Loucy (cell line): ENCODE data around the gene APC.

Source experiments
- H2AFZ ChIP-seq: fragments of 200-600 bp; sonication (generic); 2 replicates; pipeline ENCODE4 v1.6.0; 2016; ENCODE audit warnings: antibody characterized with exemption, mild to moderate bottlenecking, low read length, moderate library complexity
- H3F3A ChIP-seq: fragments of 200-600 bp; 2 replicates; pipeline ENCODE4 v1.6.0; 2016; ENCODE audit warnings: antibody characterized with exemption, low read depth, mild to moderate bottlenecking
- H3K27me3 ChIP-seq: fragments of 200-600 bp; sonication (generic); 2 replicates; pipeline ENCODE4 v1.6.1; 2014; ENCODE audit warnings: low read length, mild to moderate bottlenecking; ENCODE audit not compliant: insufficient read depth, poor library complexity, severe bottlenecking
- H3K36me3 ChIP-seq: fragments of 200-600 bp; sonication (generic); 2 replicates; pipeline ENCODE4 v1.6.1; 2016; ENCODE audit warnings: low read length; ENCODE audit not compliant: insufficient read depth
- H3K4me1 ChIP-seq: fragments of 200-600 bp; sonication (generic); 2 replicates; pipeline ENCODE4 v1.5.1; 2014; ENCODE audit warnings: low read length, mild to moderate bottlenecking; ENCODE audit not compliant: insufficient read depth, poor library complexity, severe bottlenecking
- H3K4me2 ChIP-seq: fragments of 200-600 bp; sonication (generic); 2 replicates; pipeline ENCODE4 v1.6.0; 2014; ENCODE audit warnings: antibody characterized with exemption, low read length, low read depth, mild to moderate bottlenecking; ENCODE audit not compliant: poor library complexity, severe bottlenecking
- H3K4me3 ChIP-seq: fragments of 200-600 bp; sonication (generic); 2 replicates; pipeline ENCODE4 v1.5.1; 2014; ENCODE audit warnings: low read length, mild to moderate bottlenecking, mixed read lengths; ENCODE audit not compliant: poor library complexity, severe bottlenecking
- H3K79me2 ChIP-seq: fragments of 200-600 bp; sonication (generic); 2 replicates; pipeline ENCODE4 v1.6.1; 2014; ENCODE audit warnings: low read length; ENCODE audit not compliant: insufficient read depth
- H3K9ac ChIP-seq: fragments of 200-600 bp; sonication (generic); 2 replicates; pipeline ENCODE4 v1.6.0; 2014; ENCODE audit warnings: mild to moderate bottlenecking, low read depth, low read length, moderate library complexity; ENCODE audit not compliant: poor library complexity, severe bottlenecking
- H3K9me2 ChIP-seq: fragments of 200-600 bp; sonication (generic); replicated peaks from 2 replicates; pipeline ENCODE4 v1.6.1; 2016; ENCODE audit warnings: low read depth, low read length, mixed read lengths
- H3K9me3 ChIP-seq: fragments of 200-600 bp; sonication (generic); 2 replicates; pipeline ENCODE4 v1.6.1; 2014; ENCODE audit warnings: mild to moderate bottlenecking, antibody characterized with exemption, low read length, low read depth; ENCODE audit not compliant: insufficient read depth
- H4K20me1 ChIP-seq: fragments of 200-600 bp; sonication (generic); 2 replicates; pipeline ENCODE4 v1.6.0; 2014; ENCODE audit warnings: antibody characterized with exemption, low read length, mild to moderate bottlenecking; ENCODE audit not compliant: insufficient read depth, poor library complexity, severe bottlenecking
- CTCF ChIP-seq: fragments of 200-600 bp; sonication (generic); conservative IDR thresholded peaks from 2 replicates; pipeline ENCODE4 v1.5.1; 2014; ENCODE audit warnings: mild to moderate bottlenecking, antibody characterized with exemption, low read length
- EZH2phosphoT487 ChIP-seq: fragments of 200-600 bp; IDR thresholded peaks from 2 replicates; pipeline ENCODE4 v1.6.1; 2018; ENCODE audit warnings: antibody characterized with exemption, mild to moderate bottlenecking, moderate library complexity, borderline replicate concordance

APC gene

DNA sequence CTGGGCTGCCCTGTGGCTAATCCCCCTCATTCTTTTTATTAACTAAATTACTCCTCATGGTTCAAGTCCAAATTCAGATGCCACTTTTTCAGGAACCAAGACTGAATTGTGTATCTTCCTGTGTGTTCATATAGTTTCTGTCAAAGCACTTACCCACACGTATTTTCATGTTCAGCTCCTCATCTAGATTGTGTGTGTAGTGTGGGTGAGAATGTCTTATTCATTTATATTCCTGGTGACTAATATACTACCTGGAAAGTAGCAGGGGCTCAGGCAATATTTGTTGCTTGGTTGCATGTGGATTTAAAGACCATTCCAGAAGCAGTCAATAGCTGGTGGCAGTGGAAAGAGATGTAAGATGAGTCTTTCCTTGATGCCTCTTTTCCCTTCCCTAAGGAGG lies 74.9 kb downstream of the APC start:
- Histone ChIP-seq H3K4me2 (no peak overlapping the region), H3K79me2 (no peaks in the 10 kb centered on the region), H3K36me3 (peaks cover 22% of the 10 kb centered on the region; the same call in 1 of the 2 replicates), H3K9me2 (no peaks in the 10 kb centered on the region), H3K9ac (no peak overlapping the region), H3K27me3 (no peaks in the 10 kb centered on the region), H4K20me1 (no peaks in the 10 kb centered on the region), H3K9me3 (no peaks in the 10 kb centered on the region), H3F3A (no peaks in the 10 kb centered on the region), H3K4me3 (no peak overlapping the region), H2AFZ (no peak overlapping the region), H3K4me1 (no peaks in the 10 kb centered on the region)
- no peak for TF ChIP-seq CTCF
- TF ChIP-seq EZH2phosphoT487 = no peak

DNA sequence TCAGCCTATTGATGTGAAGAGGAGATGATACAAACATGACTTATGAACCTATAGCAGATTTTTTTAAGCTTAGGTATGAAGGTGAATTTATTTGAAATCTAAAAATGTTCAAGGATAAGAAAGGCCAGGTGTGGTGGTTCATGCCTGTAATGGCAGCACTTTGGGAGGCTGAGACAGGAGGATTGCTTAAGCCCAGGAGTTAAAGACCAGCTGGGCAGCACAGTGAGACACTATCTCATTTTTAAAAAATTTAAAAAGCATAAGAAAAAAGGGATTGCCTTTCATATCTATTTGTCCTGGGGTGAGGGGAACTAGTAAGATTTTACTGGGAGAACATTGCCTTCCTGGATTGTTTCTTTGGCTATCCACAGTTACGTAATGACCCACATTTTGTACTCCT lies 82.6 kb downstream of the APC start:
- Histone ChIP-seq H4K20me1 (no peaks in the 10 kb centered on the region), H3K9me2 (no peaks in the 10 kb centered on the region), H3K79me2 (no peaks in the 10 kb centered on the region), H3K9ac (no peak overlapping the region), H3K4me3 (no peak overlapping the region), H3K27me3 (no peaks in the 10 kb centered on the region), H3K4me1 (no peaks in the 10 kb centered on the region), H2AFZ (no peak overlapping the region), H3K4me2 (no peak overlapping the region), H3K9me3 (no peaks in the 10 kb centered on the region), H3K36me3 (peaks cover 61% of the 10 kb centered on the region; the same call in 1 of the 2 replicates), H3F3A (no peaks in the 10 kb centered on the region)
- TF ChIP-seq EZH2phosphoT487 = no peak
- no peak for TF ChIP-seq CTCF

GRCh38 chr5:112822456-112822855 lies 84.8 kb downstream of the APC start:
- H3K9ac ChIP-seq = no peak overlapping the region
- no peaks in the 10 kb centered on the region for H3F3A ChIP-seq
- H4K20me1 ChIP-seq = no peaks in the 10 kb centered on the region
- no peaks in the 10 kb centered on the region for H3K9me2 ChIP-seq
- H3K4me1 ChIP-seq = no peaks in the 10 kb centered on the region
- H3K4me3 ChIP-seq = no peak overlapping the region
- no peak for TF ChIP-seq CTCF
- TF ChIP-seq EZH2phosphoT487 = no peak
- no peak overlapping the region for H3K4me2 ChIP-seq
- H3K79me2 ChIP-seq = no peaks in the 10 kb centered on the region
- no peaks in the 10 kb centered on the region for H3K27me3 ChIP-seq
- peaks cover 57% of the 10 kb centered on the region; the same call in 1 of the 2 replicates for H3K36me3 ChIP-seq
- no peaks in the 10 kb centered on the region for H3K9me3 ChIP-seq
- H2AFZ ChIP-seq = no peak overlapping the region
